HEK293 (cell line): ENCODE results near the gene VCAM1.

ENCODE experiments used
- CTCF ChIA-PET: fragments of 350-600 bp; formaldehyde crosslinking; extraction: SDS; loops from one replicate; lab custom pipeline; 2021; ENCODE audit warnings: antibody characterized with exemption; lab: Yijun Ruan, JAX
- POLR2A ChIA-PET: fragments of 300-600 bp; formaldehyde crosslinking; extraction: SDS; loops from one replicate; lab custom pipeline; 2020; ENCODE audit warnings: antibody characterized with exemption, inconsistent platforms; lab: Yijun Ruan, JAX
- H3K27ac ChIP-seq: fragments of 200-500 bp; sonication (Bioruptor generic); 2 replicates; pipeline ENCODE4 v1.5.1; 2014; ENCODE audit warnings: low read depth, low read length, control low read depth, inconsistent platforms; ENCODE audit errors: extremely low read depth
- H3K36me3 ChIP-seq, 2 experiments: fragments of 200-500 bp in 1 of 2; sonication (Bioruptor generic) in 1 of 2; 1 replicate in 1 of 2; 2 replicates in 1 of 2; pipeline ENCODE4 v1.5.1; 2014 to 2017; ENCODE audit warnings: inconsistent platforms in 2 of 2, low read length in 2 of 2; ENCODE audit not compliant: control insufficient read depth in 2 of 2, insufficient read depth in 1 of 2
- H3K4me1 ChIP-seq: fragments of 200-500 bp; sonication (Bioruptor generic); 2 replicates; pipeline ENCODE4 v1.5.1; 2014; ENCODE audit warnings: mild to moderate bottlenecking, low read length, inconsistent platforms; ENCODE audit not compliant: control insufficient read depth, insufficient read depth
- H3K4me3 ChIP-seq: 2 replicates; pipeline ENCODE4 v1.5.1; 2011; ENCODE audit warnings: low read depth, mild to moderate bottlenecking, control low read depth, low read length, moderate library complexity
- H3K9me3 ChIP-seq: fragments of 200-500 bp; sonication (Bioruptor generic); 2 replicates; pipeline ENCODE4 v1.5.1; 2014; ENCODE audit warnings: low read depth, low read length, inconsistent platforms; ENCODE audit not compliant: control insufficient read depth, insufficient read depth
- BCL11B ChIP-seq: fragments of 450-650 bp; formaldehyde crosslinking; IDR thresholded peaks from 2 replicates; pipeline ENCODE4 v1.5.1; 2016; ENCODE audit warnings: low read depth, missing biosample characterization, missing genetic modification characterization
- GLIS1 ChIP-seq: fragments of 450-650 bp; formaldehyde crosslinking; IDR thresholded peaks from 2 replicates; pipeline ENCODE4 v1.5.1; 2016; ENCODE audit warnings: missing biosample characterization, missing genetic modification characterization
- GLIS2 ChIP-seq: fragments of 450-650 bp; formaldehyde crosslinking; IDR thresholded peaks from 2 replicates; pipeline ENCODE4 v1.5.1; 2016; ENCODE audit warnings: missing biosample characterization, missing genetic modification characterization
- INSM2 ChIP-seq: fragments of 450-650 bp; formaldehyde crosslinking; IDR thresholded peaks from 2 replicates; pipeline ENCODE4 v1.5.1; 2016; ENCODE audit warnings: missing biosample characterization, missing genetic modification characterization
- OVOL3 ChIP-seq: fragments of 450-650 bp; formaldehyde crosslinking; IDR thresholded peaks from 2 replicates; pipeline ENCODE4 v1.5.1; 2016; ENCODE audit warnings: missing biosample characterization, missing genetic modification characterization
- PRDM6 ChIP-seq: fragments of 450-650 bp; formaldehyde crosslinking; IDR thresholded peaks from 2 replicates; pipeline ENCODE4 v1.5.1; 2017; ENCODE audit warnings: missing biosample characterization, missing genetic modification characterization
- ZBTB1 ChIP-seq: fragments of 450-650 bp; formaldehyde crosslinking; IDR thresholded peaks from 2 replicates; pipeline ENCODE4 v1.5.1; 2016; ENCODE audit warnings: missing biosample characterization, missing genetic modification characterization
- ZFP41 ChIP-seq: fragments of 450-650 bp; formaldehyde crosslinking; IDR thresholded peaks from 2 replicates; pipeline ENCODE4 v1.5.1; 2016; ENCODE audit warnings: missing biosample characterization, missing genetic modification characterization, borderline replicate concordance
- ZNF138 ChIP-seq: fragments of 450-650 bp; formaldehyde crosslinking; IDR thresholded peaks from 2 replicates; pipeline ENCODE4 v1.5.1; 2016; ENCODE audit warnings: missing biosample characterization, missing genetic modification characterization, borderline replicate concordance
- ZNF155 ChIP-seq: fragments of 450-650 bp; formaldehyde crosslinking; IDR thresholded peaks from 2 replicates; pipeline ENCODE4 v1.5.1; 2016; ENCODE audit warnings: missing biosample characterization, missing genetic modification characterization
- ZNF19 ChIP-seq: fragments of 450-650 bp; formaldehyde crosslinking; IDR thresholded peaks from 2 replicates; pipeline ENCODE4; 2016; ENCODE audit warnings: missing biosample characterization, missing genetic modification characterization, low read depth
- ZNF223 ChIP-seq: fragments of 450-650 bp; formaldehyde crosslinking; IDR thresholded peaks from 2 replicates; pipeline ENCODE4 v1.5.1; 2016; ENCODE audit warnings: missing biosample characterization, missing genetic modification characterization
- ZNF239 ChIP-seq: fragments of 450-650 bp; formaldehyde crosslinking; IDR thresholded peaks from 2 replicates; pipeline ENCODE4 v1.5.1; 2016; ENCODE audit warnings: missing biosample characterization, missing genetic modification characterization
- ZNF248 ChIP-seq: fragments of 450-650 bp; formaldehyde crosslinking; IDR thresholded peaks from 2 replicates; pipeline ENCODE4 v1.5.1; 2017; ENCODE audit warnings: missing biosample characterization, missing genetic modification characterization
- ZNF274 ChIP-seq, 2 experiments: fragments of 200-500 bp in 1 of 2; fragments of 450-650 bp in 1 of 2; sonication (Bioruptor generic) in 1 of 2; formaldehyde crosslinking in 1 of 2; IDR thresholded peaks; 2 replicates each; pipeline versions ENCODE4 v1.5.1 to v1.6.1; 2014 to 2016; ENCODE audit warnings: borderline replicate concordance in 1 of 2, inconsistent platforms in 1 of 2, low read length in 1 of 2, missing biosample characterization in 1 of 2, missing genetic modification characterization in 1 of 2
- ZNF311 ChIP-seq: fragments of 450-650 bp; formaldehyde crosslinking; IDR thresholded peaks from 2 replicates; pipeline ENCODE4 v1.5.1; 2017; ENCODE audit warnings: missing biosample characterization, missing genetic modification characterization, borderline replicate concordance
- ZNF404 ChIP-seq: fragments of 450-650 bp; formaldehyde crosslinking; IDR thresholded peaks from 2 replicates; pipeline ENCODE4 v1.5.1; 2017; ENCODE audit warnings: missing biosample characterization, missing genetic modification characterization
- ZNF513 ChIP-seq: fragments of 450-650 bp; IDR thresholded peaks from 2 replicates; pipeline ENCODE4 v1.5.1; 2018; ENCODE audit warnings: missing biosample characterization, missing genetic modification characterization
- ZNF529 ChIP-seq: fragments of 450-650 bp; formaldehyde crosslinking; IDR thresholded peaks from 2 replicates; pipeline ENCODE4 v1.5.1; 2017; ENCODE audit warnings: missing genetic modification characterization, missing biosample characterization; ENCODE audit not compliant: insufficient replicate concordance
- ZNF624 ChIP-seq: fragments of 450-650 bp; formaldehyde crosslinking; IDR thresholded peaks from 2 replicates; pipeline ENCODE4 v1.5.1; 2017; ENCODE audit warnings: missing biosample characterization, missing genetic modification characterization
- ZNF660 ChIP-seq: fragments of 450-650 bp; IDR thresholded peaks from 2 replicates; pipeline ENCODE4 v1.5.1; 2018; ENCODE audit warnings: missing biosample characterization, mild to moderate bottlenecking, missing genetic modification characterization
- ZNF843 ChIP-seq: fragments of 450-650 bp; formaldehyde crosslinking; IDR thresholded peaks from 2 replicates; pipeline ENCODE4 v1.5.1; 2016; ENCODE audit warnings: missing biosample characterization, missing genetic modification characterization
- ZXDB ChIP-seq: fragments of 450-650 bp; formaldehyde crosslinking; IDR thresholded peaks from 2 replicates; pipeline ENCODE4 v1.5.1; 2016; ENCODE audit warnings: missing biosample characterization, missing genetic modification characterization
- TF ChIP-seq, protein P1 (sequence below): fragments of 450-650 bp; formaldehyde crosslinking; IDR thresholded peaks from 2 replicates; pipeline ENCODE4 v1.5.1; 2016; ENCODE audit warnings: missing biosample characterization, missing genetic modification characterization
- TF ChIP-seq, protein P2 (sequence below): fragments of 450-650 bp; formaldehyde crosslinking; IDR thresholded peaks from 2 replicates; pipeline ENCODE4 v1.5.0; 2017; ENCODE audit warnings: missing biosample characterization, missing genetic modification characterization, borderline replicate concordance

Gene VCAM1

DNA sequence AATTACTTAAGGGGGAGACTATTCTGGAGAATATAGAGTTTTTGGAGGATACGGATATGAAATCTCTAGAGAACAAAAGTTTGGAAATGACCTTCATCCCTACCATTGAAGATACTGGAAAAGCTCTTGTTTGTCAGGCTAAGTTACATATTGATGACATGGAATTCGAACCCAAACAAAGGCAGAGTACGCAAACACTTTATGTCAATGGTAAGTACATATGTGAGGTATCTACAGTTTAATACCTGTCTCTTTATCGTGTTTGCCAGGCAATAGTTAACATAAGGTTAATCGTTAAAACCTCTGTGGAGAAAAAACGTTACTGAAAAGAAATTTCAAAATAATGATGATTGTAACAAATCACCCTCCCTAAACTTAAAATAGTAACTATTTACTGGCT is 11.8 kb downstream of the VCAM1 start (continued):
- TF ChIP-seq INSM2 (tag by site-specific recombination), result no peak
- TF ChIP-seq ZFP41 (tag by site-specific recombination), result no peak
- no peak for TF ChIP-seq ZNF155 (tag by site-specific recombination)
- no peak for TF ChIP-seq ZNF248 (tag by site-specific recombination)

GRCh38 chr1:100731758-100732157 is 12.2 kb downstream of the VCAM1 start:
- TF ChIP-seq GLIS2 (no peak), PRDM6 (tag by site-specific recombination) (no peak), OVOL3 (tag by site-specific recombination) (no peak), ZNF223 (tag by site-specific recombination) (no peak), ZNF404 (tag by site-specific recombination) (no peak), ZNF513 (tag by site-specific recombination) (no peak), ZNF624 (no peak), BCL11B (tag by site-specific recombination) (no peak), ZNF19 (tag by site-specific recombination) (no peak), ZNF843 (no peak), ZXDB (tag by site-specific recombination) (no peak)
- TF ChIP-seq, protein P1, sequence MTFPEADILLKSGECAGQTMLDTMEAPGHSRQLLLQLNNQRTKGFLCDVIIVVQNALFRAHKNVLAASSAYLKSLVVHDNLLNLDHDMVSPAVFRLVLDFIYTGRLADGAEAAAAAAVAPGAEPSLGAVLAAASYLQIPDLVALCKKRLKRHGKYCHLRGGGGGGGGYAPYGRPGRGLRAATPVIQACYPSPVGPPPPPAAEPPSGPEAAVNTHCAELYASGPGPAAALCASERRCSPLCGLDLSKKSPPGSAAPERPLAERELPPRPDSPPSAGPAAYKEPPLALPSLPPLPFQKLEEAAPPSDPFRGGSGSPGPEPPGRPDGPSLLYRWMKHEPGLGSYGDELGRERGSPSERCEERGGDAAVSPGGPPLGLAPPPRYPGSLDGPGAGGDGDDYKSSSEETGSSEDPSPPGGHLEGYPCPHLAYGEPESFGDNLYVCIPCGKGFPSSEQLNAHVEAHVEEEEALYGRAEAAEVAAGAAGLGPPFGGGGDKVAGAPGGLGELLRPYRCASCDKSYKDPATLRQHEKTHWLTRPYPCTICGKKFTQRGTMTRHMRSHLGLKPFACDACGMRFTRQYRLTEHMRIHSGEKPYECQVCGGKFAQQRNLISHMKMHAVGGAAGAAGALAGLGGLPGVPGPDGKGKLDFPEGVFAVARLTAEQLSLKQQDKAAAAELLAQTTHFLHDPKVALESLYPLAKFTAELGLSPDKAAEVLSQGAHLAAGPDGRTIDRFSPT, result no peak
- TF ChIP-seq, all 188 proteins: peak for 0
- no peak overlapping the region for H3K4me3 ChIP-seq
- POLR2A ChIA-PET, result no interaction called here
- H3K9me3 ChIP-seq, result no peaks in the 10 kb centered on the region
- CTCF ChIA-PET, result no interaction called here
- H3K36me3 ChIP-seq, result no peaks in the 10 kb centered on the region
- no peaks in the 10 kb centered on the region for H3K4me1 ChIP-seq
- H3K27ac ChIP-seq, result no peak overlapping the region

- H3K9me3 ChIP-seq, result no peaks in the 10 kb centered on the region
- ChIA-PET POLR2A (no interaction called here), CTCF (no interaction called here)
- no peaks in the 10 kb centered on the region for H3K4me1 ChIP-seq
- no peak overlapping the region for H3K4me3 ChIP-seq
- H3K36me3 ChIP-seq, result no peaks in the 10 kb centered on the region
- H3K27ac ChIP-seq, result no peak overlapping the region
- TF ChIP-seq ZNF529 (tag by site-specific recombination) (no peak), GLIS1 (no peak), ZBTB1 (tag by site-specific recombination) (no peak), ZNF138 (no peak), ZNF274 (IDR thresholded peaks at IDR 0.05; ENCODE audit: low read length) (no peak), ZNF274 (tag by site-specific recombination; IDR thresholded peaks at IDR 0.05; ENCODE audit: borderline replicate concordance) (no peak), ZNF239 (tag by site-specific recombination) (no peak), ZNF311 (tag by site-specific recombination) (no peak), ZNF660 (no peak)
- TF ChIP-seq, protein P2, sequence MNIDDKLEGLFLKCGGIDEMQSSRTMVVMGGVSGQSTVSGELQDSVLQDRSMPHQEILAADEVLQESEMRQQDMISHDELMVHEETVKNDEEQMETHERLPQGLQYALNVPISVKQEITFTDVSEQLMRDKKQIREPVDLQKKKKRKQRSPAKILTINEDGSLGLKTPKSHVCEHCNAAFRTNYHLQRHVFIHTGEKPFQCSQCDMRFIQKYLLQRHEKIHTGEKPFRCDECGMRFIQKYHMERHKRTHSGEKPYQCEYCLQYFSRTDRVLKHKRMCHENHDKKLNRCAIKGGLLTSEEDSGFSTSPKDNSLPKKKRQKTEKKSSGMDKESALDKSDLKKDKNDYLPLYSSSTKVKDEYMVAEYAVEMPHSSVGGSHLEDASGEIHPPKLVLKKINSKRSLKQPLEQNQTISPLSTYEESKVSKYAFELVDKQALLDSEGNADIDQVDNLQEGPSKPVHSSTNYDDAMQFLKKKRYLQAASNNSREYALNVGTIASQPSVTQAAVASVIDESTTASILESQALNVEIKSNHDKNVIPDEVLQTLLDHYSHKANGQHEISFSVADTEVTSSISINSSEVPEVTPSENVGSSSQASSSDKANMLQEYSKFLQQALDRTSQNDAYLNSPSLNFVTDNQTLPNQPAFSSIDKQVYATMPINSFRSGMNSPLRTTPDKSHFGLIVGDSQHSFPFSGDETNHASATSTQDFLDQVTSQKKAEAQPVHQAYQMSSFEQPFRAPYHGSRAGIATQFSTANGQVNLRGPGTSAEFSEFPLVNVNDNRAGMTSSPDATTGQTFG, result no peak
Observed at GRCh38 chr1:100734676-100735075, 15.1 kb downstream of the VCAM1 start.
